Measurements from ENCODE around the gene PRPF4. TPM values are rescaled to one million over a fixed set of nuclear protein-coding genes. Genes with fewer than 3 reads are reported as not detected.

Gene PRPF4
- total RNA-seq, 2 donors from 2014 or later, result 35.7 to 36.0 TPM

DNA sequence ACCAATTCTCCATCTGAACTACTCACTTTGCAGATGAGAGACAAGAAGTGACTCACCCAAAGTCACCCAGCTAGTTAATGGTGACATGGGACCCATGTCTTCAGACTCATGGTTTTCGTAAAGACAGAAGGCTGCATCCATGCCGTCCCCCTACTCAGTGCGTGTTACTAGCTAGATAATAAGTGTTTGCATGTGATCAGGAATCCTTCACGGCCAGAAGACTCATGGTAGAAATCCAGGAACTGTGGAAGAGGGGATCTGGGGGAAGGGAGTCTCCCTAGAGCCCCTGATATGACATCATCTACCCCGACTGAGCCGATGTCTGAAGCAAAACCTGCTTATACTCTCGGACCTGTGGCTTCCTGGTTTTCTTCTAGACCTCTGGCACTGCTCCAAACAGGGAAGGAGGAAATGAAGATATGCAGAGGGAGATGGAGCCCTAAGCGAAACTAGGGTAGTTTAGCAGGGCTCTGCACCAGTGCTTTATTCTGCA, 24.4 kb downstream of the PRPF4 start:
- no peaks in the 10 kb centered on the region for H3K9me3 Mint-ChIP-seq
- no peaks in the 10 kb centered on the region for H3K36me3 Mint-ChIP-seq (ENCODE audit: low read depth)
- H3K4me3 Mint-ChIP-seq, result no peak overlapping the region

DNA sequence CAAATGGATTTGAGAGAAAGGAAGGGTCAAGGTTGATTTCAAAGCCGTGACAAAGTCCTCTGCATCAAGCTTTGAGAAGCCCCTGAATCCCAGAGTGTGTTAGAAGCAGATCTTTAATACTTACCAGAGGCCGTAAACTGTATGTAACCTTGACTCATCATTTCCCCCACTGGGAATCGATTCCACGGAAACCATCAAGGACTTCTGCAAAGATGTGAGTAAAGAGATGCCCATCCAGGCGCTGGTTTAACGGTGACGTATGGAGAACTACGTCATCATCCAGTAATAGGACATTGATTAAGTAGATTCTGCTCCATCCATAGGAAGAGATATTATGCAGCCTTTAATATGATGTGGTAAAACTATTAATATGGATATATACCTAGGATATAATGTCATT, 26.1 kb downstream of the PRPF4 start:
- Histone ChIP-seq H3K4me1 (ENCODE audit: control insufficient read depth, insufficient read depth, low read length) (no peaks in the 10 kb centered on the region), H3K9me3 (ENCODE audit: control insufficient read depth, low read length) (no peaks in the 10 kb centered on the region), H3K27me3 (ENCODE audit: control insufficient read depth, insufficient read depth, low read length, poor library complexity, severe bottlenecking) (no peaks in the 10 kb centered on the region), H3K27ac (ENCODE audit: low read depth, low read length) (no peak overlapping the region), H3K36me3 (ENCODE audit: control insufficient read depth, insufficient read depth, low read length) (no peaks in the 10 kb centered on the region), H3K9ac (ENCODE audit: extremely low read depth, low read length, poor library complexity, severe bottlenecking) (no peak overlapping the region), H3K4me3 (ENCODE audit: low read length) (no peak overlapping the region)
- Mint-ChIP-seq H3K27me3 (ENCODE audit: insufficient read depth) (no peaks in the 10 kb centered on the region), H3K9me3 (no peaks in the 10 kb centered on the region), H3K36me3 (ENCODE audit: low read depth) (no peaks in the 10 kb centered on the region), H3K27ac (no peak overlapping the region), H3K4me1 (peaks cover 5% of the 10 kb centered on the region), H3K4me3 (no peak overlapping the region)
- DNase-seq, result no peak
- TF ChIP-seq, protein P1, sequence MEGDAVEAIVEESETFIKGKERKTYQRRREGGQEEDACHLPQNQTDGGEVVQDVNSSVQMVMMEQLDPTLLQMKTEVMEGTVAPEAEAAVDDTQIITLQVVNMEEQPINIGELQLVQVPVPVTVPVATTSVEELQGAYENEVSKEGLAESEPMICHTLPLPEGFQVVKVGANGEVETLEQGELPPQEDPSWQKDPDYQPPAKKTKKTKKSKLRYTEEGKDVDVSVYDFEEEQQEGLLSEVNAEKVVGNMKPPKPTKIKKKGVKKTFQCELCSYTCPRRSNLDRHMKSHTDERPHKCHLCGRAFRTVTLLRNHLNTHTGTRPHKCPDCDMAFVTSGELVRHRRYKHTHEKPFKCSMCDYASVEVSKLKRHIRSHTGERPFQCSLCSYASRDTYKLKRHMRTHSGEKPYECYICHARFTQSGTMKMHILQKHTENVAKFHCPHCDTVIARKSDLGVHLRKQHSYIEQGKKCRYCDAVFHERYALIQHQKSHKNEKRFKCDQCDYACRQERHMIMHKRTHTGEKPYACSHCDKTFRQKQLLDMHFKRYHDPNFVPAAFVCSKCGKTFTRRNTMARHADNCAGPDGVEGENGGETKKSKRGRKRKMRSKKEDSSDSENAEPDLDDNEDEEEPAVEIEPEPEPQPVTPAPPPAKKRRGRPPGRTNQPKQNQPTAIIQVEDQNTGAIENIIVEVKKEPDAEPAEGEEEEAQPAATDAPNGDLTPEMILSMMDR (conservative IDR thresholded peaks at IDR 0.05), result no peak
- WGBS, 2 experiments (ENCODE audit: insufficient coverage in 1 of 2, insufficient read length in 1 of 2), result 92 to 95% methylated on average over 8 of the region's 8 CpGs

More for the DNA sequence above, 24.4 kb downstream of the PRPF4 start:
- no peak overlapping the region for H3K9ac ChIP-seq (ENCODE audit: extremely low read depth, low read length, poor library complexity, severe bottlenecking)
- H3K36me3 ChIP-seq (ENCODE audit: control insufficient read depth, insufficient read depth, low read length), result no peaks in the 10 kb centered on the region
- no peak for DNase-seq
- no peak overlapping the region for H3K27ac ChIP-seq (ENCODE audit: low read depth, low read length)
- Mint-ChIP-seq H3K27me3 (ENCODE audit: insufficient read depth) (no peaks in the 10 kb centered on the region), H3K27ac (no peak overlapping the region), H3K4me1 (peaks cover 5% of the 10 kb centered on the region)
- no peaks in the 10 kb centered on the region for H3K4me1 ChIP-seq (ENCODE audit: control insufficient read depth, insufficient read depth, low read length)
- H3K9me3 ChIP-seq (ENCODE audit: control insufficient read depth, low read length), result no peaks in the 10 kb centered on the region
- TF ChIP-seq, protein P1 (conservative IDR thresholded peaks at IDR 0.05), result no peak
- no peaks in the 10 kb centered on the region for H3K27me3 ChIP-seq (ENCODE audit: control insufficient read depth, insufficient read depth, low read length, poor library complexity, severe bottlenecking)
- 90 to 94% methylated on average over 5 to 8 of the region's 8 CpGs for WGBS, 2 experiments (ENCODE audit: insufficient coverage in 1 of 2, insufficient read length in 1 of 2)
- H3K4me3 ChIP-seq (ENCODE audit: low read length), result no peak overlapping the region

DNA sequence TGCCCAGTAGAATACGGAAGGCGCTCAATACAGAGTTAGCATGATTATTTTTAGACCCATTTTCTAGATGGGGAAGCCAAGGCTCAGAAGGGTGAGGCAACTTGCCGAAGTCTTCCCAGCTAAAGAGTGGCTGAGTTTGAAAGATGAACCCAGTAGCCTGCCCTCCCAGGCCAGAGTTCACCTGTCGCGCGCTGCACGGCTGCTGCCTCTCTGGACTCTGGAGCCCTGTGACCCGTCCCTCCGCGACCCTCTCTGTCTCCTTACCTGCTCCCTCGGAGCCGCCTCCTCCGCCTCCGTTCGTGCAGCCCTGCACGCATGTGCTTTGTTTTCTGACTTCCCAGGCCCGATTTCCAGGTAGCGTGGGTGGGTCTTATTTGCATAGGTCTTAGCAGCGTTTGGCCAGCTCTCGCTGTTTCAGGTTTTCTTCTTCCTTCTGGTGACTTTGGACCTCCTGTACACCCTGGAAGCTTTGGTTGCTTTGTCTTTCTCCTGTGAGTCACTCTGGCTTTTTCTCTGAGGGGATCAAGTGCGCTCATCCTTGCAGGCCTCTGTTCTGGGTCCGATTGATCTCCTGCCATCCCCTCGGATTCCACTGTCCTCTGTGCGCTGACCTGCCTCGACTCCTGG, 27.4 kb downstream of the PRPF4 start, which contains the start of gene RNF183:
Gene RNF183, minus strand, starts transcription at position 585 of the 627 bp plus-strand sequence. CDS start 5,192 bp downstream, outside the sequence.
- no peaks in the 10 kb centered on the region for H3K27me3 Mint-ChIP-seq (ENCODE audit: insufficient read depth)
- H3K4me3 ChIP-seq (ENCODE audit: low read length), result no peak within 1 kb of the TSS
- no peaks in the 10 kb centered on the region for H3K9me3 Mint-ChIP-seq
- no peaks in the 10 kb centered on the region for H3K4me1 ChIP-seq (ENCODE audit: control insufficient read depth, insufficient read depth, low read length)
- peak; percentile 49 for DNase-seq
- no peaks in the 10 kb centered on the region for H3K36me3 Mint-ChIP-seq (ENCODE audit: low read depth)
- no peak within 1 kb of the TSS for H3K4me3 Mint-ChIP-seq
- H3K36me3 ChIP-seq (ENCODE audit: control insufficient read depth, insufficient read depth, low read length), result no peaks in the 10 kb centered on the region
- H3K9ac ChIP-seq (ENCODE audit: extremely low read depth, low read length, poor library complexity, severe bottlenecking), result no peak within 1 kb of the TSS
- no peaks in the 10 kb centered on the region for H3K9me3 ChIP-seq (ENCODE audit: control insufficient read depth, low read length)
- H3K4me1 Mint-ChIP-seq, result peaks cover 5% of the 10 kb centered on the region
- TF ChIP-seq, protein P1 (conservative IDR thresholded peaks at IDR 0.05), result no peak
- H3K27ac Mint-ChIP-seq, result no peak within 1 kb of the TSS
- H3K27ac ChIP-seq (ENCODE audit: low read depth, low read length), result no peak within 1 kb of the TSS
- 90 to 94% methylated on average over 21 to 25 of the region's 25 CpGs for WGBS, 2 experiments (ENCODE audit: insufficient coverage in 1 of 2, insufficient read length in 1 of 2)
- no peaks in the 10 kb centered on the region for H3K27me3 ChIP-seq (ENCODE audit: control insufficient read depth, insufficient read depth, low read length, poor library complexity, severe bottlenecking)
